Suprapubic skin (tissue), 3 donors: ENCODE data around the gene SH3GL1.

Source experiments
- POLR2A ChIP-seq, 2 donors: fragments of 450-650 bp; IDR thresholded peaks; one replicate each; pipeline ENCODE4 v1.6.1; 2017; ENCODE audit warnings: antibody characterized with exemption in 2 of 2, mild to moderate bottlenecking in 2 of 2, moderate library complexity in 2 of 2
- TF ChIP-seq, protein P1 (sequence below), 2 donors: fragments of 200-600 bp in 1 of 2; fragments of 450-650 bp in 1 of 2; sonication (generic) in 1 of 2; IDR thresholded peaks; one replicate each; pipeline ENCODE4 v1.5.1; 2016 to 2019; ENCODE audit warnings: antibody characterized with exemption in 2 of 2, mild to moderate bottlenecking in 1 of 2, moderate library complexity in 1 of 2

DNA sequence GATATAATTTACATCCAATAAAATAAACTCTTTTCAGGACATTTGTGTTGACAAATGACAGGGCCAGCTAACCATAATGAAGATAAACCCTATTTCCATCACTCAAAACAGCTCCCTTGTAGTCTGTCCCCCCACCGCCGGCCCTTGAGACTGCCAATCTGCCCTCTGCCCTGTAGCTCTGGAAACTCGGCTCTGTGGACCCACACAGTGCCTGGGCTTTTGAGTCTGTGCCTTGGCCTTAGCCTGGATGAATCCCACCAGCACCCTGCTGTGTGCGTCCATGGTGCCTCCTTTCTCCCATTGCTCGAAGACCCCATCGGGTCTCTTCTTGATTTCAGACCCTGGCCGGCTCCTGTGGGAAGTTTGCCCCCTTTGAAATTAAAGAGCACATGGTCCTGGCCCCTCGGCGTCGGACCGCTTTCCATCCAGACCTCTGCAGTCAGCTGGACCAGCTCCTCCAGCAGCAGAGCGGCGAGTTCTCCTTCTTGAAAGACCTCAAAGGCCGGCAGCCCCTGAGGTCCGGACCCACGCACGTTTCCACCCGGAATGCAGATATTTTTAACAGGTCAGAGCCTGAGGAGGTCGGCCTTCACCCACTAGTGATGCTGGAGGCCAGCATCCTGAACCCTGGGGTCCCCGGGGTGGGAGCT lies 28.1 kb upstream of the SH3GL1 start:
- TF ChIP-seq, protein P1, sequence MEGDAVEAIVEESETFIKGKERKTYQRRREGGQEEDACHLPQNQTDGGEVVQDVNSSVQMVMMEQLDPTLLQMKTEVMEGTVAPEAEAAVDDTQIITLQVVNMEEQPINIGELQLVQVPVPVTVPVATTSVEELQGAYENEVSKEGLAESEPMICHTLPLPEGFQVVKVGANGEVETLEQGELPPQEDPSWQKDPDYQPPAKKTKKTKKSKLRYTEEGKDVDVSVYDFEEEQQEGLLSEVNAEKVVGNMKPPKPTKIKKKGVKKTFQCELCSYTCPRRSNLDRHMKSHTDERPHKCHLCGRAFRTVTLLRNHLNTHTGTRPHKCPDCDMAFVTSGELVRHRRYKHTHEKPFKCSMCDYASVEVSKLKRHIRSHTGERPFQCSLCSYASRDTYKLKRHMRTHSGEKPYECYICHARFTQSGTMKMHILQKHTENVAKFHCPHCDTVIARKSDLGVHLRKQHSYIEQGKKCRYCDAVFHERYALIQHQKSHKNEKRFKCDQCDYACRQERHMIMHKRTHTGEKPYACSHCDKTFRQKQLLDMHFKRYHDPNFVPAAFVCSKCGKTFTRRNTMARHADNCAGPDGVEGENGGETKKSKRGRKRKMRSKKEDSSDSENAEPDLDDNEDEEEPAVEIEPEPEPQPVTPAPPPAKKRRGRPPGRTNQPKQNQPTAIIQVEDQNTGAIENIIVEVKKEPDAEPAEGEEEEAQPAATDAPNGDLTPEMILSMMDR (IDR thresholded peaks at IDR 0.05), result no peak
- no peak for TF ChIP-seq POLR2A (IDR thresholded peaks at IDR 0.05)
